K562 (cell line): ENCODE results near the gene PAPOLB. TPM values are rescaled to one million over a fixed set of nuclear protein-coding genes. Genes with fewer than 3 reads are reported as not detected.

Experiments
- ATAC-seq: fragments of 200-7000 bp; cut with Tn5 transposase; 3 replicates; pipeline ENCODE4 v1.9.1; 2020; ENCODE audit warnings: moderate library complexity
- BruUV-seq: library from RNA; stranded (reverse); fragments of 400-500 nt; replicated peaks from 2 replicates; lab custom pipeline; 2021; lab: Mats Ljungman, UMichigan
- CTCF ChIA-PET: fragments of 300-600 bp; formaldehyde crosslinking; extraction: SDS; loops from one replicate; lab custom pipeline; 2021; ENCODE audit warnings: low intra/inter-chr PET ratio; lab: Yijun Ruan, JAX
- POLR2A ChIA-PET: fragments of 300-600, 350-650 bp; sonication (Branson Sonifier 250); formaldehyde crosslinking; extraction: SDS; loops from one replicate; lab custom pipeline; 2021; ENCODE audit warnings: antibody characterized with exemption, inconsistent platforms; lab: Yijun Ruan, JAX
- DNase-seq, 4 experiments: peaks; one replicate each; pipeline versions ENCODE4 v3.0.0 to v3.0.0-alpha.2; 2011 to 2018; ENCODE audit warnings: low spot score in 3 of 4, mixed read lengths in 3 of 4; ENCODE audit errors: extremely low read depth in 1 of 4
- FAIRE-seq: peaks from 2 replicates; lab custom pipeline; 2011; peaks lifted over from hg19 to GRCh38; lab: Jason Lieb, UNC
- H2AFZ ChIP-seq: 2 replicates; pipeline ENCODE4 v1.6.0; 2011; ENCODE audit warnings: low read depth, low read length, control low read depth, inconsistent platforms
- H3K27ac ChIP-seq: fragments of 200-600 bp; 3 replicates; pipeline ENCODE4 v1.8.0; 2011; ENCODE audit warnings: low read depth, mild to moderate bottlenecking, control low read depth, inconsistent platforms, low read length, moderate library complexity, mixed read lengths; ENCODE audit errors: extremely low read depth
- H3K27me3 ChIP-seq, 2 experiments: fragments of 300-600 bp in 1 of 2; 2 replicates in 1 of 2; 3 replicates in 1 of 2; pipeline versions ENCODE4 v1.6.0 to v1.8.0; 2011; ENCODE audit warnings: inconsistent platforms in 2 of 2, low read length in 2 of 2, mild to moderate bottlenecking in 1 of 2, mixed read lengths in 1 of 2, moderate library complexity in 1 of 2; ENCODE audit not compliant: control insufficient read depth in 2 of 2, insufficient read depth in 2 of 2
- H3K36me3 ChIP-seq: fragments of 300-600 bp; 3 replicates; pipeline ENCODE4 v1.8.0; 2011; ENCODE audit warnings: mild to moderate bottlenecking, low read length, inconsistent platforms; ENCODE audit not compliant: control insufficient read depth, insufficient read depth
- H3K4me1 ChIP-seq, 2 experiments: fragments of 200-600 bp in 1 of 2; replicated peaks in 1 of 2; 2 replicates in 1 of 2; 3 replicates in 1 of 2; pipeline versions ENCODE4 v1.5.1 to v1.8.0; 2011; ENCODE audit warnings: inconsistent platforms in 2 of 2, low read length in 2 of 2, mild to moderate bottlenecking in 1 of 2, mixed read lengths in 1 of 2, moderate library complexity in 1 of 2; ENCODE audit not compliant: control insufficient read depth in 2 of 2, insufficient read depth in 2 of 2
- H3K4me2 ChIP-seq: 2 replicates; pipeline ENCODE4 v1.6.1; 2011; ENCODE audit warnings: low read length, control low read depth, inconsistent platforms, mixed read lengths; ENCODE audit not compliant: insufficient read depth
- H3K4me3 ChIP-seq: fragments of 200-600 bp; sonication (generic), shearing (Covaris generic); 2 replicates; pipeline ENCODE4 v1.5.1; 2016; ENCODE audit warnings: control low read depth, inconsistent platforms
- H3K79me2 ChIP-seq: fragments of 200-600 bp; 3 replicates; pipeline ENCODE4 v1.8.0; 2011; ENCODE audit warnings: low read length, inconsistent platforms; ENCODE audit not compliant: control insufficient read depth, insufficient read depth
- H3K9ac ChIP-seq, 2 experiments: 2 replicates each; pipeline versions ENCODE4 v1.6.0 to v1.6.1; 2011; ENCODE audit warnings: low read depth in 2 of 2, low read length in 2 of 2, control low read depth in 1 of 2, inconsistent platforms in 1 of 2, mild to moderate bottlenecking in 1 of 2, mixed read lengths in 1 of 2; ENCODE audit not compliant: insufficient read depth in 1 of 2
- H3K9me1 ChIP-seq: one replicate; pipeline ENCODE4 v1.6.0; 2011; ENCODE audit warnings: inconsistent platforms, mild to moderate bottlenecking, low read length, moderate library complexity; ENCODE audit not compliant: control insufficient read depth, insufficient read depth
- H3K9me3 ChIP-seq: replicated peaks from 2 replicates; pipeline ENCODE4 v1.5.1; 2011; ENCODE audit warnings: low read depth, low read length, inconsistent platforms; ENCODE audit not compliant: control insufficient read depth, insufficient read depth
- H4K20me1 ChIP-seq: replicated peaks from 2 replicates; pipeline ENCODE4 v1.6.1; 2011; ENCODE audit warnings: low read length, inconsistent platforms, mixed read lengths; ENCODE audit not compliant: control insufficient read depth, insufficient read depth
- CREB1 ChIP-seq, 2 experiments: sonication (generic) in 1 of 2; formaldehyde crosslinking in 1 of 2; IDR thresholded peaks; 2 replicates each; pipeline versions ENCODE4 v1.6.1 to v1.8.0; 2012 to 2022; ENCODE audit warnings: inconsistent platforms in 1 of 2, mild to moderate bottlenecking in 1 of 2, missing genetic modification reagents in 1 of 2, moderate library complexity in 1 of 2
- IFI16 ChIP-seq: fragments of 250-450 bp; sonication (Bioruptor Pico); IDR thresholded peaks from 2 replicates; pipeline ENCODE4 v2.1.2; 2022; ENCODE audit warnings: mild to moderate bottlenecking, inconsistent platforms
- MECOM ChIP-seq: fragments of 250-450 bp; sonication (Bioruptor Pico); IDR thresholded peaks from 2 replicates; pipeline ENCODE4 v1.8.0; 2022; ENCODE audit warnings: inconsistent platforms
- NFRKB ChIP-seq: fragments of 450-650 bp; IDR thresholded peaks from 2 replicates; pipeline ENCODE4 v1.6.1; 2016; ENCODE audit warnings: low read depth
- PHF20 ChIP-seq: fragments of 450-650 bp; IDR thresholded peaks from 2 replicates; pipeline ENCODE4 v1.6.1; 2018; ENCODE audit not compliant: partially characterized antibody
- PHF8 ChIP-seq: fragments of 200-600 bp; sonication (generic); IDR thresholded peaks from 2 replicates; pipeline ENCODE4 v1.6.1; 2012; ENCODE audit warnings: mixed run types, mild to moderate bottlenecking, inconsistent platforms, low read length, moderate library complexity, borderline replicate concordance
- TOE1 ChIP-seq, 2 experiments: fragments of 450-650 bp in 1 of 2; sonication (generic) in 1 of 2; formaldehyde crosslinking in 1 of 2; IDR thresholded peaks; 2 replicates each; pipeline versions ENCODE4 v1.7.1 to v1.8.0; 2016 to 2022; ENCODE audit warnings: borderline replicate concordance in 2 of 2, mild to moderate bottlenecking in 2 of 2, antibody characterized with exemption in 1 of 2, inconsistent platforms in 1 of 2, low read depth in 1 of 2, missing genetic modification reagents in 1 of 2, moderate library complexity in 1 of 2
- WGBS: fragments of 100-300 bp; shearing (Covaris generic); methylation state at CpG from one replicate; pipeline ENCODE4 v1.1.6; 2016; ENCODE audit warnings: low coverage, mixed read lengths; ENCODE audit not compliant: insufficient coverage; ENCODE audit errors: missing lambda C conversion rate; 5-methylcytosine and 5-hydroxymethylcytosine counted together
- in situ Hi-C: fragments of 300-500 bp; cut with MboI; formaldehyde crosslinking; loops from 4 replicates; pipeline ENCODE4 v1.15.0; 2018; ENCODE audit warnings: inconsistent platforms, mixed read lengths
- intact Hi-C: fragments of 100-400 bp; cut with micrococcal nuclease; formaldehyde crosslinking; loops from 2 replicates; pipeline ENCODE4 v1.14.2; 2022
- polyA plus RNA-seq, 8 experiments: library from polyadenylated mRNA; depleted of rRNA in 4 of 8; stranded (reverse) in 5 of 8; unstranded in 3 of 8; fragments of >200 nt; fragmentation: Nextera tagmentation in 2 of 8; fragmentation: Illumina TruSeq in 1 of 8; extraction: Ambion mirVana in 2 of 8; extraction: Trizol in 1 of 8; gene quantifications; 2 replicates each; pipeline versions ENCODE4 v1.2.1 to v1.2.3, GENCODE V29; 2011 to 2014; ENCODE audit warnings: inconsistent platforms in 1 of 8, missing spikeins in 1 of 8
- total RNA-seq, 7 experiments: library from RNA; depleted of rRNA in 6 of 7; stranded (reverse); fragments of >200 nt in 6 of 7; fragmentation: Illumina TruSeq in 2 of 7; extraction: Trizol in 2 of 7; gene quantifications; 2 replicates each; pipeline versions ENCODE4 v1.2.1 to v1.2.3, GENCODE V29; 2011 to 2021; ENCODE audit warnings: low replicate concordance in 1 of 7
- TF ChIP-seq, protein P1 (sequence below), 2 experiments: fragments of 450-650 bp in 1 of 2; sonication (generic) in 1 of 2; formaldehyde crosslinking in 1 of 2; IDR thresholded peaks; 2 replicates each; pipeline versions ENCODE4 v1.7.1 to v1.9.0; 2016 to 2022; ENCODE audit warnings: inconsistent platforms in 1 of 2, mild to moderate bottlenecking in 1 of 2, missing genetic modification reagents in 1 of 2
- TF ChIP-seq, protein P2 (sequence below): fragments of 450-650 bp; IDR thresholded peaks from 2 replicates; pipeline ENCODE4 v1.6.1; 2016; ENCODE audit warnings: low read depth, mild to moderate bottlenecking, moderate library complexity

The PAPOLB gene
- total and polyA plus RNA-seq, 9 of the 15 experiments (the other 6 are each of a cell fraction or from before 2014, with no cell fraction given): 0.04 to 0.33 (median 0.16) TPM; not detected in 4

DNA sequence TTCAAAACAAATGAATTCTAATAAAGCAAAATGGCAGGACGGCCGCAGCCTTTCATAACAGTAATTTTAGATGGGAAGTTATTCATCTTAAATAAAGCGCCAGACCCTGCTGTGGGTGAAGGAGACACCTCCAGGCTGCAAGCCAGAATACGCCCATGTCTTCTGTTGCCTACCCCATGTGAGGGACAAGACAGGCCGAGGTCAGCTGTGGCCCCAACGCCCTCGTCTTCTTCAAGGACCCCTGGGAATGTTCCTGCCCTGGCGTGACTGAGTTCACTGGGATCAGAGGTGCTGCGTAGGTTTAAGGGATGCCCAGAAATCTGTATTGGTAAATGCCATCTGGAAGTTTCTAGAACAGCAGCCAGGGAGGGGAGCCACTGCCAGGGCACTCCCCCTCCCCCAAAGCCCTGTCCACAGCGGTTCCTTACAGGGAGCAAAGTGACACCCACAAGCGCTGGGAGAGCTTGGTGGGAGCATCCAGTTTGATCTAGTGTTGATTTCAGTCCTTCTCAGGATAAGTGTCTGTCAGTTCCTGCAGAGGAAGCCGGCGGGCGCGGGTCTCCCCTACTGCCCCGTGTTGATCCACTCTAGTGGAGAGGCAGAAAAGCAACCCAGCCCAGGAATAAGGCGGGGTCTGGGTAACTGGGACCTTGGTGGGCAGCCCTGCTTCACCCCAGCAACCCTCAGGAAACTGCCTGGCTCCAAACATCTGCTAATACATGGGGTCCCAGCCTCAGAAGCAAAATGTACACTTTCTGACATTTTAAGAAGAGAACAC lies 20.6 kb downstream of the PAPOLB start (continued):
- TF ChIP-seq PHF8 (no peak), IFI16 (CRISPR knock-in tag) (no peak), MECOM (no peak), TOE1 (IDR thresholded peaks at IDR 0.05; ENCODE audit: borderline replicate concordance) (no peak), TOE1 (CRISPR knock-in tag; IDR thresholded peaks at IDR 0.05; ENCODE audit: borderline replicate concordance, low read depth) (no peak)

DNA sequence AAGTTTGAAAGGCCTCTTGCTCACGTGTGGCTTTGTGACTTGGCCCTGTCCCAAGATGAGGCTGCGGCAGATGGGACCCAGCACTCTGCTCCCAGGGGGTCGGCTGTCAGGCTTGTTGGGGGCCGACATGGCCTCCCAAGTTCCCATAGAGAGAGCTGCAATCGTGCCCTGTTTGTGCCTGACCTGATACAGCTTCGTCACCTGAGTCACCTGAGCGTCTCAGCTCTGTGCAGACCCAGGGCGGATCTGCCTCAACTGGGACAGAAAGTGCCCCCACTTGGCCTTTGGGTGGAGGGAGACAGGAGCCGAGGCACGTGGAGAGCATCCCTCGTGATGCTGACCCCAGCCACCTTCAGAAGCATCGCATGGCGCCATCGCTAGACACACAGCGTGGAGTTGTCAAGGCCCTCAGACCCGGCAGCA lies 21.7 kb downstream of the PAPOLB start:
- H4K20me1 ChIP-seq: peaks cover 5% of the 10 kb centered on the region
- in situ Hi-C loops: no loop called here
- TF ChIP-seq PHF20 (no peak), CREB1 (IDR thresholded peaks at IDR 0.05) (no peak), CREB1 (CRISPR knock-in tag; IDR thresholded peaks at IDR 0.05) (no peak), NFRKB (no peak)
- TF ChIP-seq, protein P1, sequence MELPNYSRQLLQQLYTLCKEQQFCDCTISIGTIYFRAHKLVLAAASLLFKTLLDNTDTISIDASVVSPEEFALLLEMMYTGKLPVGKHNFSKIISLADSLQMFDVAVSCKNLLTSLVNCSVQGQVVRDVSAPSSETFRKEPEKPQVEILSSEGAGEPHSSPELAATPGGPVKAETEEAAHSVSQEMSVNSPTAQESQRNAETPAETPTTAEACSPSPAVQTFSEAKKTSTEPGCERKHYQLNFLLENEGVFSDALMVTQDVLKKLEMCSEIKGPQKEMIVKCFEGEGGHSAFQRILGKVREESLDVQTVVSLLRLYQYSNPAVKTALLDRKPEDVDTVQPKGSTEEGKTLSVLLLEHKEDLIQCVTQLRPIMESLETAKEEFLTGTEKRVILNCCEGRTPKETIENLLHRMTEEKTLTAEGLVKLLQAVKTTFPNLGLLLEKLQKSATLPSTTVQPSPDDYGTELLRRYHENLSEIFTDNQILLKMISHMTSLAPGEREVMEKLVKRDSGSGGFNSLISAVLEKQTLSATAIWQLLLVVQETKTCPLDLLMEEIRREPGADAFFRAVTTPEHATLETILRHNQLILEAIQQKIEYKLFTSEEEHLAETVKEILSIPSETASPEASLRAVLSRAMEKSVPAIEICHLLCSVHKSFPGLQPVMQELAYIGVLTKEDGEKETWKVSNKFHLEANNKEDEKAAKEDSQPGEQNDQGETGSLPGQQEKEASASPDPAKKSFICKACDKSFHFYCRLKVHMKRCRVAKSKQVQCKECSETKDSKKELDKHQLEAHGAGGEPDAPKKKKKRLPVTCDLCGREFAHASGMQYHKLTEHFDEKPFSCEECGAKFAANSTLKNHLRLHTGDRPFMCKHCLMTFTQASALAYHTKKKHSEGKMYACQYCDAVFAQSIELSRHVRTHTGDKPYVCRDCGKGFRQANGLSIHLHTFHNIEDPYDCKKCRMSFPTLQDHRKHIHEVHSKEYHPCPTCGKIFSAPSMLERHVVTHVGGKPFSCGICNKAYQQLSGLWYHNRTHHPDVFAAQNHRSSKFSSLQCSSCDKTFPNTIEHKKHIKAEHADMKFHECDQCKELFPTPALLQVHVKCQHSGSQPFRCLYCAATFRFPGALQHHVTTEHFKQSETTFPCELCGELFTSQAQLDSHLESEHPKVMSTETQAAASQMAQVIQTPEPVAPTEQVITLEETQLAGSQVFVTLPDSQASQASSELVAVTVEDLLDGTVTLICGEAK (IDR thresholded peaks at IDR 0.05): no peak
- TF ChIP-seq, protein P1 (CRISPR knock-in tag; IDR thresholded peaks at IDR 0.05): no peak
- TF ChIP-seq, protein P2, sequence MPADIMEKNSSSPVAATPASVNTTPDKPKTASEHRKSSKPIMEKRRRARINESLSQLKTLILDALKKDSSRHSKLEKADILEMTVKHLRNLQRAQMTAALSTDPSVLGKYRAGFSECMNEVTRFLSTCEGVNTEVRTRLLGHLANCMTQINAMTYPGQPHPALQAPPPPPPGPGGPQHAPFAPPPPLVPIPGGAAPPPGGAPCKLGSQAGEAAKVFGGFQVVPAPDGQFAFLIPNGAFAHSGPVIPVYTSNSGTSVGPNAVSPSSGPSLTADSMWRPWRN: no peak

More for the DNA sequence above, 21.7 kb downstream of the PAPOLB start:
- H3K27ac ChIP-seq: no peak overlapping the region
- H3K4me2 ChIP-seq: no peak overlapping the region
- H3K79me2 ChIP-seq: no peaks in the 10 kb centered on the region; the same call in 2 of the 3 replicates
- H2AFZ ChIP-seq: no peak overlapping the region
- H3K4me1 ChIP-seq: peaks cover 0 to 25% of the 10 kb centered on the region in 2 experiments; a peak in 2 of 5 replicates
- FAIRE-seq (no peak), ATAC-seq (no peak), DNase-seq (no peak)
- CTCF ChIA-PET: no interaction called here
- H3K36me3 ChIP-seq: no peaks in the 10 kb centered on the region
- BruUV-seq: no TSS peak
- 69% methylated on average over 14 of the region's 16 CpGs for WGBS
- H3K9me1 ChIP-seq: no peaks in the 10 kb centered on the region
- no peak overlapping the region for H3K4me3 ChIP-seq
- H3K27me3 ChIP-seq: no peaks in the 10 kb centered on the region
- POLR2A ChIA-PET: interaction anchor here (0.7 kb wide), 1 partner anchor 43 kb away, joined by 3 read pairs; the partner anchor contains the start of gene RADIL
- no peak overlapping the region for H3K9ac ChIP-seq
- H3K9me3 ChIP-seq: no peaks in the 10 kb centered on the region
- intact Hi-C loops: no loop called here
